GM10248 (cell line): Measurements from ENCODE around the gene EPOP.

ENCODE experiments used
- CTCF ChIA-PET: fragments of 300-600 bp; sonication (Branson Sonifier 250); formaldehyde crosslinking; extraction: SDS; loops from one replicate; lab custom pipeline; 2021; ENCODE audit warnings: antibody characterized with exemption; lab: Yijun Ruan, JAX
- POLR2A ChIA-PET: fragments of 350-650 bp; sonication (Branson Sonifier 250); formaldehyde crosslinking; extraction: SDS; loops from one replicate; lab custom pipeline; 2020; ENCODE audit warnings: antibody characterized with exemption; lab: Yijun Ruan, JAX
- DNase-seq: peaks from one replicate; pipeline ENCODE4 v3.0.0; 2012; ENCODE audit errors: extremely low spot score
- TF ChIP-seq, protein P1 (sequence below): IDR thresholded peaks from 2 replicates; pipeline ENCODE4 v1.5.1; 2012; ENCODE audit warnings: mild to moderate bottlenecking, low read depth; ENCODE audit errors: extremely low read depth, missing control alignments, control extremely low read depth

The EPOP gene

DNA sequence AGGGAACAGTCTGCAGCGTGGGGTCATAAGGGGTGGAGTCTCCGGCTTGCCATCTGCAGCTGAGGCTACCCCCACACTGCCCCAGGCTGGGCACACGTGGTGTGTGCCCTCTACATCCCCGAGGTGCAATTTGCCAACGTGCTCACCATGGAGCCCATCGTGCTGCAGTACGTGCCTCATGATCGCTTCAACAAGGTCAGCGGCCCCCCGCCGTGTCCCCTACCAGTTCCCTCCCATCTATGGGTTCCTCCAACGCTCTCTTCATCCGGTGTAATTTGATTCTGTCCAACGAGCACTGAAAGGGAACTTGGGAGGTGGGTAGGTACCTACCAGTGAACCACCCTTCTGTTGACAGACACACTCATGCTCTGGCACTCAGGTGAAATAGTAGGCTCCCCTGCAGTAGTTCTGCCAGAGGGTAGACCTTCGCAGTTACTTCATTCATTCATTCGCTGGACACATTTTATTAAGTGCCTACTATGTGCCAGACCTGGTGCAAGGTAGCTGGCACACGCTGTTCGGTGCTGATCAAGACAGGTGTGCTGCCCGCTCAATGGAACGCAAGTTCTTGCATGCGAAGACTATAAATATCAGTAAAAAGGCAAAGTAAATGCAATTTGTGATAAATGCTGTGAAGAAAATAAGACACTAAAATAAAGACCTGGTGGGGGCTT is 33.1 kb upstream of the EPOP start:
- TF ChIP-seq, protein P1, sequence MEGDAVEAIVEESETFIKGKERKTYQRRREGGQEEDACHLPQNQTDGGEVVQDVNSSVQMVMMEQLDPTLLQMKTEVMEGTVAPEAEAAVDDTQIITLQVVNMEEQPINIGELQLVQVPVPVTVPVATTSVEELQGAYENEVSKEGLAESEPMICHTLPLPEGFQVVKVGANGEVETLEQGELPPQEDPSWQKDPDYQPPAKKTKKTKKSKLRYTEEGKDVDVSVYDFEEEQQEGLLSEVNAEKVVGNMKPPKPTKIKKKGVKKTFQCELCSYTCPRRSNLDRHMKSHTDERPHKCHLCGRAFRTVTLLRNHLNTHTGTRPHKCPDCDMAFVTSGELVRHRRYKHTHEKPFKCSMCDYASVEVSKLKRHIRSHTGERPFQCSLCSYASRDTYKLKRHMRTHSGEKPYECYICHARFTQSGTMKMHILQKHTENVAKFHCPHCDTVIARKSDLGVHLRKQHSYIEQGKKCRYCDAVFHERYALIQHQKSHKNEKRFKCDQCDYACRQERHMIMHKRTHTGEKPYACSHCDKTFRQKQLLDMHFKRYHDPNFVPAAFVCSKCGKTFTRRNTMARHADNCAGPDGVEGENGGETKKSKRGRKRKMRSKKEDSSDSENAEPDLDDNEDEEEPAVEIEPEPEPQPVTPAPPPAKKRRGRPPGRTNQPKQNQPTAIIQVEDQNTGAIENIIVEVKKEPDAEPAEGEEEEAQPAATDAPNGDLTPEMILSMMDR: no peak
- ChIA-PET CTCF (interaction anchor here (1.4 to 5.1 kb wide), 4 partner anchors 8 to 32 kb away, joined by 3 to 35 read pairs (median 14); no protein-coding TSS in a partner anchor), POLR2A (no interaction called here)
- no peak for DNase-seq

DNA sequence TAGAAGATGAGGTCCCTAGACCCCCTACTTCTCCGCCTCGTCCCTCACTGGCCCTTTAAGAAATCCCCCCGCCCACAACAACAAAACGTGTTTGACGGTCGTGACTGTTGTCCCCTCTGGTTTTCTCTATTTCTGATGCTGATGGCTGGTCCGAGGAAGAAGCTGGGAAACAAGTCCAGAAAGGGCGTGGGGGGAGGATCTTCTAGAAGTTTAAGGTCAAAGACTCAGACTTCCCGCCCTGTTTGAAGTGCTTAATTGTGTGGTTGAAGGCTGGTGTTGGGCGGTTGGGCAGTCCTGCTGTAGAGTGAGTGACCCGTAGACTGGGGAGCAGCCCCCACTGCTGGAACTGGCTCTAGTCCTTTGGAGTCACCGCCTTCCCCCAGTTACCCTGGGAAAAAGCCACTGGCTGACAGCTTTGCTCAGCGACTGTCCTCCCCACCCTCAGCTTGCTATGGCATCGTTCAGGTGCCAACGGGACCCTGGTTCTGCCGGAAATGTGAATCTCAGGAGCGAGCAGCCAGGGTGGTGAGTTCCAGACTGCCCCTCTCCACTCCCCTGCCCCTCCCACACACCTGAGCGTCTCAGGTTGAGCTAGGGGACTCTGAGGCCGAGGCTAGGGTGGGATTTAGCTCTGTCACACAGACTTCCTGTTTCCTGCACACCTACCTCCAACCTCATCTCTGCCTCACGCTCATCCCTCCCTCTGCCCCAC is 31.9 kb upstream of the EPOP start:
- ChIA-PET CTCF (interaction anchor here (1.0 to 5.1 kb wide), 6 partner anchors 9 to 31 kb away, joined by 3 to 35 read pairs (median 8); partner anchors contain the start of gene CISD3), POLR2A (no interaction called here)
- TF ChIP-seq, protein P1: no peak
- DNase-seq: no peak

DNA sequence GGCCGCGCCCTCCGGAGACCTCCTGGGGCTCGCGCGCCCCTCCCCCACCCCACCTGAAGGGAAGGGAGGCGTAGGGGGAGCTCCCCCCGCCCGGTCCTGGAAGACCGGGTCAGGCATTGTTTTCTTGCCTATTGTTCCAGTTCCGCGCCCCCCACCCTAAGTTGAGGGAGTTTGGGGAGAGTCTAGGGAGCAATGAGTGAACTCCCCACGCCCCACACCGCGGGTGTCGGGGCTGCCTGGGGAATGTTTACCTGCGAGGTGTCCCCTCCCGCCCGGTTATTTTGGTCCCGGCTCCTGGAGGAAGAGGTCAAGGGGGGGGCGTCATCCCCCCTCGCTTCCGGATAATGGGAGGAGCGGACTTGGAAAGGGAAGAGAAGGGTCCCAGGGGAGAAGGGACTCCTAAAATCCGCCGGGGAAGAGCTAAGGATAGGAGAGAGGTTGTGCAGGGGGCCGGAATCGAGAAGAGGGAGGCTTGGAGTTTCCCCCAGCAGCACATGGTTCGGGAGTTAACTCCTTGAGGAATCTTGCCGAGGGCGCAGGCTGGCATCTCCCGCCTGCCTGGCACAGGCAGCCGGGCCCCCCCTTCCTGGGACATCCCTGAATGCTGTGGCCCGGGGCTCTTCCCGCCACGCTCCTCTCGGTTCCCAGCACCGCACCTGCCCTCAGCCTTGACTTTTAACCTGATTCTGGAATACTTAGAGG is 31.2 kb upstream of the EPOP start:
- no peak for DNase-seq
- ChIA-PET CTCF (interaction anchor here (1.0 to 3.9 kb wide), 4 partner anchors 10 to 30 kb away, joined by 3 to 18 read pairs (median 8); partner anchors contain the start of gene CISD3), POLR2A (interaction anchor here (0.6 kb wide), 1 partner anchor 30 kb away, joined by 4 read pairs; no protein-coding TSS in a partner anchor)
- TF ChIP-seq, protein P1: no peak

DNA sequence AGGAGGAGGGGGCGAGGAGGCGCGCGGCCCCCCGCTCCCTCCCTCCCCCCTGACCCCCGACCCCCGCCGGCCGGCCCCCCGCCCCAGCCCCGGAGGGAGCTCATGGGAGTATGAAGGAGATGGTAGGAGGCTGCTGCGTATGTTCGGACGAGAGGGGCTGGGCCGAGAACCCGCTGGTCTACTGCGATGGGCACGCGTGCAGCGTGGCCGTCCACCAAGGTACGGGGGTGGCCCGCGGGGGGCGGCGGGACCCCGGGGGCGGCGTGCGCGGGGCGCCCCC is 30.7 kb upstream of the EPOP start:
- TF ChIP-seq, protein P1: no peak
- CTCF ChIA-PET: interaction anchor here (2.2 to 3.9 kb wide), 2 partner anchors 10 to 29 kb away, joined by 9 to 18 read pairs; no protein-coding TSS in a partner anchor
- POLR2A ChIA-PET: interaction anchor here (0.6 kb wide), 1 partner anchor 29 kb away, joined by 4 read pairs; no protein-coding TSS in a partner anchor
- peak; percentile 56 for DNase-seq

DNA sequence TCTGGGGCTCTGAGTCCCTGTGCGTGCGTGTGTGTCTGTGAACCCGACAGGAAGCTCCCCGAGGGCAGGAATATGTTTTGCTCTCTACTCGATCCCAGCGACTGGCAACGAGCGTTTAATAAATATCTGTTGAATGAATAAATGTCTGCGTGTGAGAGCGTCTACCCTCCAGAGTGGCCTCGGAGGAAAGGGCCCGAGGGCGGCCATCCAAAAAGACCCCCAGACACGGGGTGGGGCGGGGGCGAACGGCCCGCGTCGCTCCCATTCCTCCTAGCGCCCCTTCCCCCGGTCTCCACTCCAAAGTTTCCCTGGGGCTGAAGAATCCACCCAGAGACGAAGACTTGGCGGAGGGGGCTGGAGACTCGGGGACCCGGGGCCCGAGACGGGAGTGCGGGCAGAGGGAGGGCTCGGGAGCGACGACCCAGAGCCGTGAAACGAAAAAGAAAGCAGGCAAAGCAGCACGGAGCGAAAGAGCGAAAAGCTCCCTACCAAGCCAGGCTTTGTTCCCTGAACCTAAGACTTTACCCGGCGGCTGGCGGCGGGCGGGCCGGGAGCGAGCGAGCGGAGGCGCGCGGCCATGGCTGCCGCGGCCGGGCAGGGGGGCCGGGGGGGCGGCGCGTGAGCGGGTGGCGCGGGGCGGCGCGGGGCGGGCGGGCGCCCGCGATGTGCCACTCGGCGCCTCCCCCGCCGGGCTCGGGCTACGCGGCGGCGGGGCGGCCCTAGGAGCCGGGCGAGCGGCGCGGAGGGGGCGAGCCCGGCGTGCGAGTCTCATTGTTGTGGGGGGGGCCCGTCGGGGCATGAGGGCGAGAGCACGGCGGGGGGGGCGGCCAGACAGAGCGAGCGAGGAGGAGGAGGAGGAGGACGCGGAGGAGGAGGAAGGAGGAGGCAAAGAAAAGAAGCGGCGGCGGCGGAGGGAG is 30.1 kb upstream of the EPOP start, which contains the start of gene MLLT6:
Gene MLLT6, plus strand, starts transcription at position 668 of the 917 bp plus-strand sequence. CDS start 360 bp downstream, outside the sequence.
- ChIA-PET CTCF (interaction anchor here (1.0 to 3.9 kb wide), 3 partner anchors 11 to 30 kb away, joined by 3 to 18 read pairs (median 5); no protein-coding TSS in a partner anchor), POLR2A (interaction anchor here (0.6 kb wide), 2 partner anchors 28 to 102 kb away, joined by 3 to 4 read pairs; no protein-coding TSS in a partner anchor)
- DNase-seq: peak; percentile 71
- TF ChIP-seq, protein P1: no peak
